ENCODE measurements around the gene CTAGE1. TPM values are rescaled to one million over a fixed set of nuclear protein-coding genes. Genes with fewer than 3 reads are reported as not detected.

The CTAGE1 gene
- total and polyA plus RNA-seq, 2 experiments from 2014 or later: 0.47 TPM; not detected in 1

DNA sequence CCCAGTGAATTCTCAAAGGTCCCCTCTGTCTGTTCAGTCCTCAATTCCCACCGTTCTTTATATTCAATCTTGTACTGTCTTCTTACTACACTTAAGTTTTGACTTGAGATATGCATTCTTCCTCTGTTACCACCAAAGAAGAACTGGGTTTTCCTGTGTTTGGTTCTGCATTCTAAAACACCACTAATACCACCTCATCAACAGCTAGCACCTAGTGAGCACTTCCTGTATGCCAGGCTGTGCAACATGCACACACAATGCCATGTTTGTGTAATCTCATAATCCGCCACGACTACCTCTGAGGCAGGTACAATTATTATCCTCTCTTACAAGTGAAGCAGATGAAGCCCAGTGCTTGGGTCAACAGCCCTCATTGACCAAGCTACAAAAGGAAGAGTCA is 11.8 kb upstream of the CTAGE1 start:
- H3K9me2 ChIP-seq (replicated peaks; ENCODE audit: insufficient read depth): no peaks in the 10 kb centered on the region
- no peaks in the 10 kb centered on the region for H3K36me3 ChIP-seq (replicated peaks; ENCODE audit: insufficient read depth, low read depth)
- peaks cover 15% of the 10 kb centered on the region for H3K4me1 ChIP-seq (ENCODE audit: insufficient read depth)
- no peak overlapping the region for H3K4me2 ChIP-seq
- no peak overlapping the region for H3K4me3 ChIP-seq
- no peaks in the 10 kb centered on the region for H3K9me3 ChIP-seq (ENCODE audit: low read depth)
- H3K27ac ChIP-seq: no peak overlapping the region
- no peaks in the 10 kb centered on the region for H3K79me2 ChIP-seq
- no peaks in the 10 kb centered on the region for H4K20me1 ChIP-seq (ENCODE audit: insufficient read depth, poor library complexity, severe bottlenecking)
- no peak overlapping the region for H2AFZ ChIP-seq
- WGBS (ENCODE audit: low lambda C conversion rate, missing lambda C conversion rate): 98% methylated on average over 3 of the region's 3 CpGs
- no peaks in the 10 kb centered on the region for H3K27me3 ChIP-seq
- TF ChIP-seq EZH2phosphoT487 (IDR thresholded peaks at IDR 0.05; ENCODE audit: low read depth, severe bottlenecking, unreplicated experiment): no peak
- TF ChIP-seq, protein P1, sequence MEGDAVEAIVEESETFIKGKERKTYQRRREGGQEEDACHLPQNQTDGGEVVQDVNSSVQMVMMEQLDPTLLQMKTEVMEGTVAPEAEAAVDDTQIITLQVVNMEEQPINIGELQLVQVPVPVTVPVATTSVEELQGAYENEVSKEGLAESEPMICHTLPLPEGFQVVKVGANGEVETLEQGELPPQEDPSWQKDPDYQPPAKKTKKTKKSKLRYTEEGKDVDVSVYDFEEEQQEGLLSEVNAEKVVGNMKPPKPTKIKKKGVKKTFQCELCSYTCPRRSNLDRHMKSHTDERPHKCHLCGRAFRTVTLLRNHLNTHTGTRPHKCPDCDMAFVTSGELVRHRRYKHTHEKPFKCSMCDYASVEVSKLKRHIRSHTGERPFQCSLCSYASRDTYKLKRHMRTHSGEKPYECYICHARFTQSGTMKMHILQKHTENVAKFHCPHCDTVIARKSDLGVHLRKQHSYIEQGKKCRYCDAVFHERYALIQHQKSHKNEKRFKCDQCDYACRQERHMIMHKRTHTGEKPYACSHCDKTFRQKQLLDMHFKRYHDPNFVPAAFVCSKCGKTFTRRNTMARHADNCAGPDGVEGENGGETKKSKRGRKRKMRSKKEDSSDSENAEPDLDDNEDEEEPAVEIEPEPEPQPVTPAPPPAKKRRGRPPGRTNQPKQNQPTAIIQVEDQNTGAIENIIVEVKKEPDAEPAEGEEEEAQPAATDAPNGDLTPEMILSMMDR (IDR thresholded peaks at IDR 0.05; ENCODE audit: poor library complexity): no peak
- TF ChIP-seq EZH2 (IDR thresholded peaks at IDR 0.05; ENCODE audit: borderline replicate concordance): no peak
- no peak for DNase-seq (ENCODE audit: low spot score)

DNA sequence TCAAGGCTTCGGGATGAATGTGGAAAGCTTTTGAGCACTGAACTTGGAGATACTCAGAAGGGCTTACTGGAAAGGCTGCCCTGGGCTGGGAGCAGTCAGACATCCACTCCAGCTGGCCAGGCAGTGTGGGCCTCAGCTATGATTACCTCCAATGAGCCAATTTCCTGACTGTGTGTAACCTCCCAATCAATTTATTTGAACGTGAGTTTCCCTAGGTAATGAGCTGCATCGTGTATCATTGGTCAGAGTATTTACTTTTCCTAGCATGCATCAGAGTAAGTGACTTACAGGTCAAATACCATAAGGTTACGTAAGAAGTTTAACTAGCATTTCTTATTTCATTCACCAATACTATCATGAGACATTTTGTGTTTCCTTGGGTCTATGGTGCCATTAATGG is 11.0 kb upstream of the CTAGE1 start:
- H3K4me1 ChIP-seq (ENCODE audit: insufficient read depth): peaks cover 7% of the 10 kb centered on the region
- peak; percentile 24 for DNase-seq (ENCODE audit: low spot score)
- no peaks in the 10 kb centered on the region for H3K9me3 ChIP-seq (ENCODE audit: low read depth)
- H2AFZ ChIP-seq: no peak overlapping the region
- no peak overlapping the region for H3K4me3 ChIP-seq
- H3K36me3 ChIP-seq (replicated peaks; ENCODE audit: insufficient read depth, low read depth): no peaks in the 10 kb centered on the region
- TF ChIP-seq, protein P1 (IDR thresholded peaks at IDR 0.05; ENCODE audit: poor library complexity): no peak
- TF ChIP-seq EZH2 (IDR thresholded peaks at IDR 0.05; ENCODE audit: borderline replicate concordance): no peak
- TF ChIP-seq EZH2phosphoT487 (IDR thresholded peaks at IDR 0.05; ENCODE audit: low read depth, severe bottlenecking, unreplicated experiment): no peak
- no peaks in the 10 kb centered on the region for H3K27me3 ChIP-seq
- no peaks in the 10 kb centered on the region for H3K79me2 ChIP-seq
- H3K9me2 ChIP-seq (replicated peaks; ENCODE audit: insufficient read depth): no peaks in the 10 kb centered on the region
- H3K4me2 ChIP-seq: no peak overlapping the region
- peak overlapping the region; percentile 71 for H3K27ac ChIP-seq
- H4K20me1 ChIP-seq (ENCODE audit: insufficient read depth, poor library complexity, severe bottlenecking): no peaks in the 10 kb centered on the region
- WGBS (ENCODE audit: low lambda C conversion rate, missing lambda C conversion rate): 64% methylated on average over 4 of the region's 4 CpGs

DNA sequence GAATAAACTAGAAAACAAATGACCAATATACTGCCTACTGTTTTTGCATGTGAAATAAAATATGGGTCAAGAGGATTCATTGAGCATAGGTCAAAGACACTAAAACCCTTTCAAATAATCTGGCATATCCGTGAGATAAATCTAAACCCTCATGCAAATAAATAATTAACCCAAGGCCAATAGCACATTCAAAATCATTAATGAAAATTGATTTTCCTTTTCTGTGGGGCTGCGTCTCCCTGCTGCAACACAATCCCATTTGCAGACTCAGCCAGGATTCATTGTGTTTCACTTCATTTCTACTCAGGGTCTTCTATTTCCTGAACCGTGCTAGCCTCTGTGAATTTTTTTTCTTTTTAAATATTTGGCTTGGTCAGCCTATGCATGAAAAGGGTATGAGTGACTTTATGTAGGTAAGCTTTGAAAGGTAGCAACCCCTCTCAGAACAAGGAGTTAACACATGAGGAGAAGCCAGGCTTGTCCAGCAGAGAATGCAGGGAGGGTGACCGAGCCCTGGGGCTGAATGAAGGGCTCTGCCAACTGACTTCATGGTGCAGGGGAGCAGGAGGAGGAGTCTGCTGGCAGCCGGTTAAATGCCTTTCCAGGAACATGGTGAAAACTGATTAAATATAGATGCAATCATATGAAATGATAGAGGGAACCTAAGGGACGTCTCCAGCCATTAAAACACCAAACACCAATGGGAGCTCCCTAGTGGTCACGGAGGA is 10.3 kb upstream of the CTAGE1 start:
- Histone ChIP-seq H3K79me2 (no peaks in the 10 kb centered on the region), H3K27me3 (no peaks in the 10 kb centered on the region), H3K36me3 (replicated peaks; ENCODE audit: insufficient read depth, low read depth) (no peaks in the 10 kb centered on the region), H3K9me3 (ENCODE audit: low read depth) (no peaks in the 10 kb centered on the region), H4K20me1 (ENCODE audit: insufficient read depth, poor library complexity, severe bottlenecking) (no peaks in the 10 kb centered on the region), H3K4me1 (ENCODE audit: insufficient read depth) (peaks cover 7% of the 10 kb centered on the region), H2AFZ (no peak overlapping the region), H3K9me2 (replicated peaks; ENCODE audit: insufficient read depth) (no peaks in the 10 kb centered on the region), H3K27ac (peak overlapping the region; percentile 71), H3K4me3 (no peak overlapping the region), H3K4me2 (peak overlapping the region; percentile 33)
- no peak for DNase-seq (ENCODE audit: low spot score)
- 73% methylated on average over 7 of the region's 7 CpGs for WGBS (ENCODE audit: low lambda C conversion rate, missing lambda C conversion rate)
- TF ChIP-seq EZH2phosphoT487 (IDR thresholded peaks at IDR 0.05; ENCODE audit: low read depth, severe bottlenecking, unreplicated experiment) (no peak), EZH2 (IDR thresholded peaks at IDR 0.05; ENCODE audit: borderline replicate concordance) (no peak)
- TF ChIP-seq, protein P1 (IDR thresholded peaks at IDR 0.05; ENCODE audit: poor library complexity): no peak

Data from hepatocyte (in vitro differentiated cells).